Measurements from ENCODE around the gene FBXL17. TPM values are rescaled to one million over a fixed set of nuclear protein-coding genes. Genes with fewer than 3 reads are reported as not detected.

Gene FBXL17
- total RNA-seq, 1 donor from 2014 or later: 17.5 TPM

GRCh38 chr5:108321341-108321740 is 60.6 kb downstream of the FBXL17 start:
- ATAC-seq: no peak
- H3K4me3 ChIP-seq: no peak overlapping the region
- TF ChIP-seq CTCF (IDR thresholded peaks at IDR 0.05): no peak
- H3K36me3 ChIP-seq: peaks cover 4% of the 10 kb centered on the region
- intact Hi-C loops (cut with DNase I): no loop called here
- no peaks in the 10 kb centered on the region for H3K27me3 ChIP-seq
- H3K27ac ChIP-seq: no peak overlapping the region
- H3K9me3 ChIP-seq: no peaks in the 10 kb centered on the region
- no peak for DNase-seq
- no peaks in the 10 kb centered on the region for H3K4me1 ChIP-seq

GRCh38 chr5:108320231-108320630 is 61.7 kb downstream of the FBXL17 start:
- intact Hi-C loops (cut with DNase I): no loop called here
- Histone ChIP-seq H3K27ac (no peak overlapping the region), H3K9me3 (no peaks in the 10 kb centered on the region), H3K4me3 (no peak overlapping the region), H3K4me1 (no peaks in the 10 kb centered on the region), H3K36me3 (peaks cover 4% of the 10 kb centered on the region), H3K27me3 (no peaks in the 10 kb centered on the region)
- ATAC-seq (no peak), DNase-seq (no peak)
- no peak for TF ChIP-seq CTCF (IDR thresholded peaks at IDR 0.05)

GRCh38 chr5:108315829-108316228 is 66.1 kb downstream of the FBXL17 start:
- H3K27me3 ChIP-seq: no peaks in the 10 kb centered on the region
- intact Hi-C loops (cut with DNase I): no loop called here
- no peak for TF ChIP-seq CTCF (IDR thresholded peaks at IDR 0.05)
- ATAC-seq (no peak), DNase-seq (no peak)
- H3K27ac ChIP-seq: no peak overlapping the region
- no peaks in the 10 kb centered on the region for H3K36me3 ChIP-seq
- no peak overlapping the region for H3K4me3 ChIP-seq
- H3K4me1 ChIP-seq: no peaks in the 10 kb centered on the region
- no peaks in the 10 kb centered on the region for H3K9me3 ChIP-seq

GRCh38 chr5:108312258-108312657 is 69.6 kb downstream of the FBXL17 start:
- H3K27me3 ChIP-seq: no peaks in the 10 kb centered on the region
- no peaks in the 10 kb centered on the region for H3K4me1 ChIP-seq
- no peak for TF ChIP-seq CTCF (IDR thresholded peaks at IDR 0.05)
- intact Hi-C loops (cut with DNase I): no loop called here
- H3K9me3 ChIP-seq: no peaks in the 10 kb centered on the region
- ATAC-seq (no peak), DNase-seq (no peak)
- no peak overlapping the region for H3K27ac ChIP-seq
- H3K36me3 ChIP-seq: no peaks in the 10 kb centered on the region
- no peak overlapping the region for H3K4me3 ChIP-seq

- ATAC-seq: no peak
- no peak for TF ChIP-seq CTCF (IDR thresholded peaks at IDR 0.05)
- intact Hi-C loops (cut with DNase I): no loop called here
- H3K27ac ChIP-seq: no peak overlapping the region
- H3K9me3 ChIP-seq: no peaks in the 10 kb centered on the region
- no peaks in the 10 kb centered on the region for H3K4me1 ChIP-seq
- DNase-seq: no peak
- H3K27me3 ChIP-seq: no peaks in the 10 kb centered on the region
- H3K36me3 ChIP-seq: no peaks in the 10 kb centered on the region
- H3K4me3 ChIP-seq: no peak overlapping the region
These were observed 70.2 kb downstream of the FBXL17 start for GRCh38 chr5:108311682-108312081.

GRCh38 chr5:108303611-108304010 is 78.3 kb downstream of the FBXL17 start:
- H3K27me3 ChIP-seq: no peaks in the 10 kb centered on the region
- ATAC-seq: no peak
- no peak overlapping the region for H3K27ac ChIP-seq
- intact Hi-C loops (cut with DNase I): no loop called here
- H3K4me3 ChIP-seq: no peak overlapping the region
- H3K9me3 ChIP-seq: no peaks in the 10 kb centered on the region
- no peak for TF ChIP-seq CTCF (IDR thresholded peaks at IDR 0.05)
- no peaks in the 10 kb centered on the region for H3K4me1 ChIP-seq
- H3K36me3 ChIP-seq: no peaks in the 10 kb centered on the region
- no peak for DNase-seq

Measured in upper lobe of right lung (tissue), 1 donor.